ENCODE data around the gene NPDC1.

Gene NPDC1

DNA sequence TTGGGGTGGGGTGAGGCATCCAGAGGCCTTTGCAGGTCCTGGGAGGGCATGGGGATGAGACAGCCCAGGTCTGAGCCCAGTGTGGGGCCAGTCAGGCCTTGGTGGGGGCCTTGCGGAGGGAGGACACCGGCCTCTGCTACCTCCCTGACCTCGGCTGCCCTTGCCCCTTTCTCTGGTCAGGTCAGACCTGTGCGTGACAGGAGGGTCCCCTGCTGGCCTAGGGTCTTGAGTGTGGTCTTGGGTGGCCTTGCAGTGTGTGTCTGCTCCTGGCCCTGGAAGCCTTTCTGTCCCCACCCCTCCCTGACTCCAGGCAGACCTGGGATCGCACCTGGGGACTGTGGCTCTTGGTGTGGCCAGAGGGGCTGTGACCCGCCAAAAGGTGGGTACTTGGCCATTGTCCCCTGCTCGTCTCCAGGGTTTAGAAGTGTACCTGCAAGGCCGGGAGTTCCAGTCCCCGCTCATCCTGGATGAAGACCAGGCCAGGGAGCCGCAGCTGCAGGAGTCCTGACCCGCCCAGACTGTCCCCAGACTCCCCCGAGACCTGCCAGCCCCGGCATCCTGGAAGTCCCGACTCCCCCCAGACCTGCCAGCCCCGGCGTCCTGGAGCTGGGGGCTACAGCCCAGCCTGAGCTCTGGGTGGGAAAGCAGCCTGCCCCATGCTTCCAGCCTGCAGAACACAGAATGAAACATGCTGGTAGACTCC, 36.4 kb upstream of the NPDC1 start:
- Histone ChIP-seq H3K36me3 (ENCODE audit: insufficient read depth, low read length) (peaks cover 37% of the 10 kb centered on the region), H3K4me3 (ENCODE audit: low read length) (no peak overlapping the region), H3K4me2 (ENCODE audit: low read length) (no peak overlapping the region), H3K9ac (ENCODE audit: low read depth, low read length) (no peak overlapping the region), H3K4me1 (ENCODE audit: control insufficient read depth, insufficient read depth, low read length) (peaks cover 46% of the 10 kb centered on the region), H3K9me3 (replicated peaks; ENCODE audit: low read length) (no peaks in the 10 kb centered on the region), H3K27me3 (ENCODE audit: control insufficient read depth, insufficient read depth, low read length) (no peaks in the 10 kb centered on the region)

DNA sequence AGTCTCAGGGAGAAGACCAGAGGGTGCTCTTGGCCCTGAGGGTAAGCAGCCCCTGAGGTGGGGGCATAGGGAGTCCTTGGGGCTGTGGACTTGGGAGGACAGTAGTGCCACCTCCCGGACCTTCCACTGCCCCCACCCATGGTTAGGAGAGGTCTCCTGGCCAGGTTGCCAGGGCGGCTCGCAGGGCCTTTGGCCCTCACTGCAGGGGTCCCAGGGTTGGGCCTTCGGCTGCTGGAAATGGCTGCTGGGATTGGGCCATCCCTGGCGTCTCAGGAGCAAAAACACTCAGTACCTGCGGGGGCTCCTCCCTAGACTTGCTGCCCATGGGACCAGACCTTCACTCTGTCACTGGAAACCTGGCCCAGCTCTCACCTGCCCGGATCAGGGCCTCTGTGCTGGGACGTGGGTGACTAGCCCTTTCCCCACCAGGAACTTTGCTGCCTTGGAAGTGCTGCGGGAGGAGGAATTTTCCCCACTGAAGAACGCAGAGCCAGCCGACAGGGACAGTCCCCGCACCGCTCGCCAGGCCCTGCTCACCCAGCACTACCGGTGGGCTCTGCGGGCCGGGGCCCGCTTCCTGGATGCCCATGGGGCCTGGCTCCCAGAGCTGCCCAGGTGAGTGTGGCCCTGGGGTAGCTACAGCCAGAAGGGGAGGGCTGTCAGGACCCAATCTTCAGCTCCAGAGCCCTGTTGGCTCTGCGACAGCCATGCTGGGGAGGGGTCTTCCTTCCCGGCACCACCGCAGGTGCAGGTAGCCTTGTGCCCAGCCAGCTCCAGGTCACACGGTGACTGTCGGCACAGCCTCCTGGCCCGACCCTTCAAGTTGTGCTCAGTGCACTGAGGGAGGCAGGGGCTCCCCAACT, 34.5 kb upstream of the NPDC1 start:
- H3K27me3 ChIP-seq (ENCODE audit: control insufficient read depth, insufficient read depth, low read length): no peaks in the 10 kb centered on the region
- H3K9ac ChIP-seq (ENCODE audit: low read depth, low read length): no peak overlapping the region
- H3K4me3 ChIP-seq (ENCODE audit: low read length): no peak overlapping the region
- peaks cover 43% of the 10 kb centered on the region for H3K4me1 ChIP-seq (ENCODE audit: control insufficient read depth, insufficient read depth, low read length)
- peaks cover 37% of the 10 kb centered on the region for H3K36me3 ChIP-seq (ENCODE audit: insufficient read depth, low read length)
- no peak overlapping the region for H3K4me2 ChIP-seq (ENCODE audit: low read length)
- H3K9me3 ChIP-seq (replicated peaks; ENCODE audit: low read length): no peaks in the 10 kb centered on the region

DNA sequence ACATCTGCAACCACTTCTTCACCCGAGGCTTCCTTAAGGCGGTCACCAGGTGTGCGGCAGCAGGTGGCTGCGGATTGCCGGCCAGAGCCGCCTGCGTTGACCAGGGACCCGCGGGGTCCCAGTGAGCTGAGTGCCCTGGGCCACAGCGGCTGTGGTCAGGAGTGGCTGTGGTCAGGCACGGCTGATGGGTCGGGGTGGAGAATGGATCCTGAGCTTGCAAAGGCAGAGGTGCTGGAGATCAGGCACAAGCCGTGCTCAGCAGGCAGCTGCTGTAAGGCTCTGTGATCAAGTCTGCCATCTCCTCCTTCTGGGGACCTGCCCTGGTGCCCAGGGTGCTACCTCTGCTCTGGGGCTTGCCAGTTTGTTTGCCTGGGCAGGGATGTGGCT, 33.4 kb upstream of the NPDC1 start:
- Histone ChIP-seq H3K27me3 (ENCODE audit: control insufficient read depth, insufficient read depth, low read length) (no peaks in the 10 kb centered on the region), H3K4me3 (ENCODE audit: low read length) (no peak overlapping the region), H3K9ac (ENCODE audit: low read depth, low read length) (no peak overlapping the region), H3K9me3 (replicated peaks; ENCODE audit: low read length) (no peaks in the 10 kb centered on the region), H3K4me1 (ENCODE audit: control insufficient read depth, insufficient read depth, low read length) (peaks cover 33% of the 10 kb centered on the region), H3K36me3 (ENCODE audit: insufficient read depth, low read length) (peaks cover 37% of the 10 kb centered on the region), H3K4me2 (ENCODE audit: low read length) (no peak overlapping the region)

DNA sequence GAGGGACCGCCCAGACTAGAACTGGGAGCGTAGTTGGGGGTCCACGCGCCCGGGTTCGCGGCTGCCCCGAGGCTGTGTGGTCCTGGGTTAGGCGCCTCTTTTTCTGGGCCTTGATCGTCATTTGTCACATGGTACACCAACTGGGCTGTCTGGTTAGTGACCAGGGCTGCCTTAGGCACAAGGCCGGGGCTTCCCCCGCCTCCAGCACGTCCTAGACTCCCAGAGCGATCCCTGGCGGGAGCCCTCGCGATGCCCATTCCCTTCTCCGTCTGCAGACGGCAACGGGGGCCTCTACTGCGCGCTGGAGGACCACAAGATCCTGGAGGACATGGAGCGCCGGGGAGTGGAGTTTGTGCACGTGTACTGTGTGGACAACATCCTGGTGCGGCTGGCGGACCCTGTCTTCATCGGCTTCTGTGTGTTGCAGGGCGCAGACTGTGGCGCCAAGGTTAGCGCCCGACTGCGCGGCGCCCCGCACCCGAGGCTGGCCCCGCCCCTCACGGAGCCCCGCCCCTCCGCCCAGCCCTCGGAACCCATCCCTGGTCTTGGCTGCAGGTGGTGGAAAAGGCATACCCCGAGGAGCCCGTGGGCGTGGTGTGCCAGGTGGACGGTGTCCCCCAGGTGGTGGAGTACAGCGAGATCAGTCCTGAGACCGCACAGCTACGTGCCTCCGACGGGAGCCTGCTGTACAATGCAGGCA, 32.9 kb upstream of the NPDC1 start:
- H3K36me3 ChIP-seq (ENCODE audit: insufficient read depth, low read length): peaks cover 37% of the 10 kb centered on the region
- H3K4me1 ChIP-seq (ENCODE audit: control insufficient read depth, insufficient read depth, low read length): peaks cover 28% of the 10 kb centered on the region
- peak overlapping the region; percentile 91 for H3K4me2 ChIP-seq (ENCODE audit: low read length)
- H3K27me3 ChIP-seq (ENCODE audit: control insufficient read depth, insufficient read depth, low read length): no peaks in the 10 kb centered on the region
- H3K4me3 ChIP-seq (ENCODE audit: low read length): peak overlapping the region; percentile 91
- no peaks in the 10 kb centered on the region for H3K9me3 ChIP-seq (replicated peaks; ENCODE audit: low read length)
- no peak overlapping the region for H3K9ac ChIP-seq (ENCODE audit: low read depth, low read length)

DNA sequence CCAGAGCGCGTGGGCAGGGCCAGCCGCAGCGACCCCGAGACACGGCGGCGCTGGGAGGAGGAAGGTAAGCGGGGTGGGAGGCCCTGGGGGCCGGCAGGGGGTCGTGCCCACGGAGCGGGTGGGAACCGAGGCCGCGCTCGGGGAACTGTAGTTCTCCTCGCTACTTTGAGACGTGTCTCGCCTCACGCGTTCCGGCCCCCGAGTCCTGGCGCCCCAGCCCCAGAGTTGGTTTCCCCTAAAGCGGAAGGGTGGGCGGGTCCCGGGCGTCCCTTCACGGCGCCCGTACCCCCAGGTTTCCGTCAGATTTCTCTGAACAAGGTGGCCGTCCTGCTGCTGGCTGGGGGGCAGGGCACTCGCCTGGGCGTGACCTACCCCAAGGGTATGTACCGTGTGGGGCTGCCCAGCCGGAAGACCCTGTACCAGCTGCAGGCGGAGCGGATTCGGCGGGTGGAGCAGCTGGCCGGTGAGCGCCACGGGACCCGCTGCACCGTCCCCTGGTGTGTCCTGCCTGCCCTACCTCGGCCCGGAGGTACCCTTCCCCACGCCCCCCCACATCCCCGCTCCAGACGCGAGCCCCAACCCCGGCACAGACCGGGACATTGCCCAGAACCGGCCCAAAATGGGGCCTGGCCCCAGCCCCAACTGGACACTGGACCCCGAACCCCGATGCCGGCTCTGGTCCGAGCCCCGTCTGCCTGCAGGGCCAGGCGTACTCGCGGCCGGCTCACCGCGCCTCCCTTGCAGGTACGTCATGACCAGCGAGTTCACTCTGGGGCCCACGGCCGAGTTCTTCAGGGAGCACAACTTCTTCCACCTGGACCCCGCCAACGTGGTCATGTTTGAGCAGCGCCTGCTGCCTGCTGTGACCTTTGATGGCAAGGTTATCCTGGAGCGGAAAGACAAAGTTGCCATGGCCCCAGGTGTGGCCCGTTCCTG, 32.0 kb upstream of the NPDC1 start:
- Histone ChIP-seq H3K36me3 (ENCODE audit: insufficient read depth, low read length) (peaks cover 37% of the 10 kb centered on the region), H3K4me3 (ENCODE audit: low read length) (peak overlapping the region; percentile 91), H3K27me3 (ENCODE audit: control insufficient read depth, insufficient read depth, low read length) (no peaks in the 10 kb centered on the region), H3K4me2 (ENCODE audit: low read length) (peak overlapping the region; percentile 91), H3K9ac (ENCODE audit: low read depth, low read length) (peak overlapping the region; percentile 84), H3K4me1 (ENCODE audit: control insufficient read depth, insufficient read depth, low read length) (peaks cover 20% of the 10 kb centered on the region), H3K9me3 (replicated peaks; ENCODE audit: low read length) (no peaks in the 10 kb centered on the region)

DNA sequence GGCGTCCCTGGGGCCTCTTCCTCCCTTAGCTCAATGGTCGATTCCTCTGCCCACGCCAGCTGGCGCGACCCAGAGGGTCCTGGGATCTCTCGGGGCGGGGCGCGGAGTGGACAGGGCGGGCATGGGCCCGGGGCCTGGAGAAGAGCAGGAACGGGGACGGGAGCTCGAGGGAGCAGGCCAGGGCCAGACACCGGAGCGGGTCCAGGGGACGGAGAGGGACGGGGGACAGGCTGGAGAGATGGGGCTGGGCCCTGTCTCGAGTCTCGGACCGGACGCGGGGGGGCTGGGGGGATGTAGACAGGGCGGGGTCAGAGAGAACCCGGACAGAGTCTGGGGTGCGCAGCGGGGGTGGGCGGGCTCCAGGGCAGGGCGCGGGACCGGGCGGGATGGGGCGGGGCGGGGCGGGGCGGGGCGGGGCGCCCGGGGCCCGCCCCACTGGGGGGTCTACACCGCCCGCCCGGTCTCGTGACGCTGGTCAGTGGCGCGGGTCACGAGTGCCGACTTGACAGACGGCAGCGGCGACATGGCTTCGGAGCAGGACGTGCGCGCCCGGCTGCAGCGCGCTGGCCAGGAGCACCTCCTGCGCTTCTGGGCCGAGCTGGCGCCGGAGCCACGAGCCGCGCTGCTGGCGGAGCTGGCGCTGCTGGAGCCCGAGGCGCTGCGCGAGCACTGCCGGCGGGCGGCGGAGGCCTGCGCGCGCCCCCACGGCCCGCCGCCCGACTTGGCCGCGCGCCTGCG, 31.2 kb upstream of the NPDC1 start, which contains the start of gene UAP1L1:
TSS of gene UAP1L1 (plus strand) at position 508 of the 738 bp plus-strand sequence. CDS start at position 524, 16 bp downstream.
- no peaks in the 10 kb centered on the region for H3K9me3 ChIP-seq (replicated peaks; ENCODE audit: low read length)
- peak within 1 kb of the TSS; percentile 91 for H3K4me3 ChIP-seq (ENCODE audit: low read length)
- H3K9ac ChIP-seq (ENCODE audit: low read depth, low read length): peak within 1 kb of the TSS; percentile 84
- no peaks in the 10 kb centered on the region for H3K27me3 ChIP-seq (ENCODE audit: control insufficient read depth, insufficient read depth, low read length)
- peaks cover 31% of the 10 kb centered on the region for H3K36me3 ChIP-seq (ENCODE audit: insufficient read depth, low read length)
- H3K4me1 ChIP-seq (ENCODE audit: control insufficient read depth, insufficient read depth, low read length): peaks cover 12% of the 10 kb centered on the region
- H3K4me2 ChIP-seq (ENCODE audit: low read length): peak within 1 kb of the TSS; percentile 91

DNA sequence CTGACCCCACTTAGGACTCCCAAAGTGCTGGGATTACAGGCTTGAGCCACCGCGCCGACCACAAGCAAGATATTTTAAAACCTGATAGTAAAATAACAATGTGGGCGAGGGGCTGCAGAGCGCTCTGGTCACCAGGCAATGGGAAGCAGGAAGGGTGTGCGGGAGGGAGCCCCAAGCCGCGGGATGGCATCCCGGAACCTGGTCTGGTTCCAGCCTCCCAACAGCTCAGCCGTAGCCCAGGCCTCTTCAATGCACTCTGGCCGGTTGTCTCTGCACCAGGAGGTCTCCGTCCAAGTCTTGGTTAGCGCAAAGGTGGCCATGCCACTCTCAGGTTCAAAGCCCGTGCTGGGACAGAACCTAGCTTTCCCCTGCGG, 30.6 kb upstream of the NPDC1 start:
- no peaks in the 10 kb centered on the region for H3K27me3 ChIP-seq (ENCODE audit: control insufficient read depth, insufficient read depth, low read length)
- H3K36me3 ChIP-seq (ENCODE audit: insufficient read depth, low read length): peaks cover 25% of the 10 kb centered on the region
- H3K4me1 ChIP-seq (ENCODE audit: control insufficient read depth, insufficient read depth, low read length): peaks cover 11% of the 10 kb centered on the region
- peak overlapping the region; percentile 63 for H3K4me3 ChIP-seq (ENCODE audit: low read length)
- H3K9me3 ChIP-seq (replicated peaks; ENCODE audit: low read length): no peaks in the 10 kb centered on the region
- H3K4me2 ChIP-seq (ENCODE audit: low read length): peak overlapping the region; percentile 77
- H3K9ac ChIP-seq (ENCODE audit: low read depth, low read length): peak overlapping the region; percentile 71

DNA sequence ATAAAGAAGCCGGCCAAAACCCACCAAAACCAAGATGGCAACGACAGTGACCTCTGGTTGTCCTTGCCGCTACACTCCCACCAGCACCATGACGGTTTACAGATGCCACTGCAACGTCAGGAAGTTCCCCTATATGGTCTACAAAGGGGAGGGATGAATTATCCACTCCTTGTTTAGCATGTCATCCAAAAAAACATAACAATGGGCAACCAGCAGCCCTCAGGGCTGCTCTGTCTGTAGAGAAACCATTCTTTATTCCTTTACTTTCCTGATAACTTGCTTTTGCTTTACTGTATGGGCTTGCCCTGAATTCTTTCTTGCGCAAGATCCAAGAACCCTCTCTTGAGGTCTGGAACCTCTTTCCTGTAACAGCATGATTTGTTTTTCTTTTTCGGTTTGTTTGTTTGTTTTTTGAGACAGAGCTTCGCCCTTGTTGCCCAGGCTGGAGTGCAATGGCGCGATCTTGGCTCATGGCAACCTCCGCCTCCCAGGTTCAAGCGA, 29.3 kb upstream of the NPDC1 start:
- no peak overlapping the region for H3K4me3 ChIP-seq (ENCODE audit: low read length)
- peaks cover 19% of the 10 kb centered on the region for H3K4me1 ChIP-seq (ENCODE audit: control insufficient read depth, insufficient read depth, low read length)
- H3K4me2 ChIP-seq (ENCODE audit: low read length): no peak overlapping the region
- H3K27me3 ChIP-seq (ENCODE audit: control insufficient read depth, insufficient read depth, low read length): no peaks in the 10 kb centered on the region
- peaks cover 17% of the 10 kb centered on the region for H3K36me3 ChIP-seq (ENCODE audit: insufficient read depth, low read length)
- H3K9me3 ChIP-seq (replicated peaks; ENCODE audit: low read length): no peaks in the 10 kb centered on the region
- H3K9ac ChIP-seq (ENCODE audit: low read depth, low read length): no peak overlapping the region

DNA sequence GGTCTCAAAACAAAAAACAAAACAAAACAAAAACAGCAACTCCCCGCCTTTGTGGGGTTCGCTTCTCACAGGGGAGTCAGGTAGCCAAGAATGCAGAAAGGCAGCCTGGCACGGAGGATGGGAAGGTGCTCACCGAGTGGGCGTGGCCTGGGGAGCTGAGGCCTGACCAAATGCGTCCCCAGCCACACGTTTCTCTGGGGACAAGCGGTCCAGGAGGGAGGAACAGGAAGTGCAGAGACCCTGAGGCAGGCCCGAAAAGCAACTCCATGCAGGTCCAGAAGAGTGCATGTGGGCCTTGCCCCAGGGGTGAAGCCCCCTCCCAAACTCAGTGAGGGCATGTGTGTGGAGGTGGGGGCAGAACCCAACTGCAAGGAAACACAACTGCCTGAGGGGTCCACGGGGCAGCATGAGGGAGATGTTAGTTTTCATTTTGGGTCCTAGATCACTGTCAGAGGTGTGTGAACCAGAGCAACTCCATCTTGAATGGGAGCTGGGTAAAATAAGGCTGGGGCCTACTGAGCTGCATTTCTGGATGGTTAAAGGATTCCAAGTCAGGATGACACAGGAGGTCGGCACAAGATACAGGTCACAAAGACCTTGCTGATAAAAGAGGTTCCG, 28.8 kb upstream of the NPDC1 start:
- no peaks in the 10 kb centered on the region for H3K9me3 ChIP-seq (replicated peaks; ENCODE audit: low read length)
- no peak overlapping the region for H3K9ac ChIP-seq (ENCODE audit: low read depth, low read length)
- no peak overlapping the region for H3K4me2 ChIP-seq (ENCODE audit: low read length)
- no peak overlapping the region for H3K4me3 ChIP-seq (ENCODE audit: low read length)
- peaks cover 11% of the 10 kb centered on the region for H3K36me3 ChIP-seq (ENCODE audit: insufficient read depth, low read length)
- peaks cover 19% of the 10 kb centered on the region for H3K4me1 ChIP-seq (ENCODE audit: control insufficient read depth, insufficient read depth, low read length)
- H3K27me3 ChIP-seq (ENCODE audit: control insufficient read depth, insufficient read depth, low read length): no peaks in the 10 kb centered on the region

DNA sequence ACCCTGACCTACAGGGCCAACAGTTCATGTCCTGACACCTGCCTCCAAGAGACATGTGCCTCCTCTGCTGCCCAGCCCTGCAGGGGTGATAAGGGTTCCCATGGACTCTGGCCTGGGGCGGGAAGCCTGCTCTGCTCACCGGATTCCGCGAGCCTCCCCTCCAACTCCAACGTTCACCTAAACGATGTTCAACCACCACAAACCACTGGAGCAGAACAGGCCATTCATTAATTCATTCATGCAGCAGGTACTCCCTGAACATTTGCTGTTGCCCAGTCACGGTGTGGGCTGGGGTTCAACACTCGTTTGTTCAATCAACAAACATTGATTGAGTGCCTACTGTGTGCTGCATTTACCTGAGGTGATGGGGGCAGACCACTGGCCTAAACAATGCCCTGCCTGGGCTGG, 28.0 kb upstream of the NPDC1 start:
- H3K4me1 ChIP-seq (ENCODE audit: control insufficient read depth, insufficient read depth, low read length): peaks cover 26% of the 10 kb centered on the region
- H3K27me3 ChIP-seq (ENCODE audit: control insufficient read depth, insufficient read depth, low read length): no peaks in the 10 kb centered on the region
- H3K9me3 ChIP-seq (replicated peaks; ENCODE audit: low read length): no peaks in the 10 kb centered on the region
- no peak overlapping the region for H3K9ac ChIP-seq (ENCODE audit: low read depth, low read length)
- H3K4me2 ChIP-seq (ENCODE audit: low read length): no peak overlapping the region
- H3K4me3 ChIP-seq (ENCODE audit: low read length): no peak overlapping the region
- H3K36me3 ChIP-seq (ENCODE audit: insufficient read depth, low read length): peaks cover 4% of the 10 kb centered on the region
